ENCODE measurements around the gene CHDH.

CHDH gene

DNA sequence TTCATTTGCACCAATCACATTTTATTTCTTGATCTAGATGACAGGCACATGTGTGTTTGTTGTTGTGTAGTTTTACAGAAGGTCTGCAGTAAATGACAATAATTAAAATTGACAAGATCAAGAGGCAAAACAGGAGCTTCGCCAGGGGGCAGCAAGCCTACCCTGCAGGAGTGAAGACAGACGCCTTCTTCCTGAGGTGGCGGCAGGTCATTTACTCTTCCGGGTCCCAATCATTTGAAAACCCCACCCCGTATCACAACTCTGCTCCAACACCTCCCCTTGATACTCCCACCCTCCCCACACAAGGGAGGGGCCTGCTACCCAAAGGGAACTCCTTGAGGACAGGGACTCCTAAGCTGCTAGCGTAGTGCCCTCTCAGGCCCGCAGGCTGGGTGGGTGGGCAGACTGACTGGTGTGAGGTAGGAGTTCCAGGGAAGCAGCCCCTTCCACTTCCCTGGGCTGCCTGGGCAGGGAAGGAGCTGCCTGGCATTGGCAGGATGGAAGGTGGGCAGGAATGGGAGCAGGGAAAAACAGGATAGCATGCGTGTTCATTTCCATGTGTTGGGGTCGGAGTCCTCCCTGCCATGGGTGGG is 13.1 kb downstream of the CHDH start:
- no peak overlapping the region for H3K27ac ChIP-seq (ENCODE audit: low read depth, low read length)
- no peaks in the 10 kb centered on the region for H3K4me1 ChIP-seq (ENCODE audit: control insufficient read depth, insufficient read depth, low read length)
- no peaks in the 10 kb centered on the region for H3K36me3 ChIP-seq (ENCODE audit: control insufficient read depth, insufficient read depth, low read length)
- H3K27me3 ChIP-seq (ENCODE audit: control insufficient read depth, insufficient read depth, low read length), result no peaks in the 10 kb centered on the region
- H3K4me3 ChIP-seq (ENCODE audit: low read length), result no peak overlapping the region
- no peak overlapping the region for H3K9ac ChIP-seq (ENCODE audit: low read length)

DNA sequence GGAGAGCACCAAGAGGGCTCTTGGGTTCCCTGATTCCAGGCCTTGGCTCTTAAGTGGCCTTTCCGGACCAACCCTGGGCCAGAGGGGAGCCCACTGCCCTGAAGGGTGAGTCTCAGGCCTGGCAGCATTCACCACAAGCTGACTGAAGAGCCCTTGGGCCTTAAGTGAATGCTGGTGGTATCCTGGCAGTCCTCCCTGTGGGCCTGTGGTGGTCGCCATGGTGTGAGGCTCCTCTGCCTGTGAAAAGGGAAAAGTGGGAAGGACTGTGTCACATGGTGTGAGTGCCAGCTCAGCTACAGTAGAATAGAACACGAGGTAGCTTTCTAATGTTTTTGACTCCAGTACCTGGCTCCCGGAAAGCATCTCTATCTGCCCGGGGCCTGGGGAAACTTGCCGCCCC is 15.3 kb downstream of the CHDH start:
- H3K4me3 ChIP-seq (ENCODE audit: low read length), result no peak overlapping the region
- no peaks in the 10 kb centered on the region for H3K4me1 ChIP-seq (ENCODE audit: control insufficient read depth, insufficient read depth, low read length)
- H3K9ac ChIP-seq (ENCODE audit: low read length), result no peak overlapping the region
- no peaks in the 10 kb centered on the region for H3K27me3 ChIP-seq (ENCODE audit: control insufficient read depth, insufficient read depth, low read length)
- no peak overlapping the region for H3K27ac ChIP-seq (ENCODE audit: low read depth, low read length)
- H3K36me3 ChIP-seq (ENCODE audit: control insufficient read depth, insufficient read depth, low read length), result no peaks in the 10 kb centered on the region

DNA sequence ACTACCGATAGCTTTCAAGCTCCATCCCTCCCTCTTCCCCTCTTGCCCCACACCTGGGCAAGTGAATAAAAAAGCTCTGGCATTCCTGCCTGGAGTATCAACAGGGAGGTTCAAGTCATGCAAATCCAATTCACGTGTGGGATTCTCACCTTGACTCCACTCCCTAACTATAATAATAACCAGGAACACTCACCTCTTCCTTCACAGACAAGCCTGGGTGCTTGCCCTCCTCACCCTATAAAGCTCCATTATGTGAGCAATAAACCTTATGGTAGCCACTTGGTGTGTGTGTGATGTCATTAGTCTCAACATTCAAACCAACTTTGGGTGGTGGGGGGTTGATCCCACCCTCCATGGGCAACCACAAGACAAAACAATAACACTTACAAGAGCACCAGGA is 16.6 kb downstream of the CHDH start:
- no peak overlapping the region for H3K9ac ChIP-seq (ENCODE audit: low read length)
- H3K4me3 ChIP-seq (ENCODE audit: low read length), result no peak overlapping the region
- no peaks in the 10 kb centered on the region for H3K36me3 ChIP-seq (ENCODE audit: control insufficient read depth, insufficient read depth, low read length)
- no peaks in the 10 kb centered on the region for H3K27me3 ChIP-seq (ENCODE audit: control insufficient read depth, insufficient read depth, low read length)
- no peak overlapping the region for H3K27ac ChIP-seq (ENCODE audit: low read depth, low read length)
- H3K4me1 ChIP-seq (ENCODE audit: control insufficient read depth, insufficient read depth, low read length), result no peaks in the 10 kb centered on the region

DNA sequence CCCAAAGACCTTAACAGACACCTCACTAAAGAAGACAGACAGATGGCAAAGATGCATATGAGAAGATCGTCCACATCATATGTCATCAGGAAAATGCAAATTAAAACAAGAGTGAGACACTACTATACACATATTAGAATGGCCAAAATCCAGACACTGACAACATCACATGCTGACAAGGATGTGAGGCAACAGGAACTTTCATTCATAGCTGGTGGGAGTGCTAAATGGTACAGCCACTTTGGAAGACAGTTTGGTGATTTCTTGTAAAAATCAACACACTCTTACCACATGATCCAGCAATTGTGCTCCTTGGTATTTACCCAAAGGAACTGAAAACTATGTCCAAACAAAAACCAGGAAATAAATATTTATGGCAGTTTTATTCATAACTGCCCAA is 17.6 kb downstream of the CHDH start:
- Histone ChIP-seq H3K36me3 (ENCODE audit: control insufficient read depth, insufficient read depth, low read length) (no peaks in the 10 kb centered on the region), H3K9ac (ENCODE audit: low read length) (no peak overlapping the region), H3K4me1 (ENCODE audit: control insufficient read depth, insufficient read depth, low read length) (no peaks in the 10 kb centered on the region), H3K27me3 (ENCODE audit: control insufficient read depth, insufficient read depth, low read length) (no peaks in the 10 kb centered on the region), H3K4me3 (ENCODE audit: low read length) (no peak overlapping the region), H3K27ac (ENCODE audit: low read depth, low read length) (no peak overlapping the region)

DNA sequence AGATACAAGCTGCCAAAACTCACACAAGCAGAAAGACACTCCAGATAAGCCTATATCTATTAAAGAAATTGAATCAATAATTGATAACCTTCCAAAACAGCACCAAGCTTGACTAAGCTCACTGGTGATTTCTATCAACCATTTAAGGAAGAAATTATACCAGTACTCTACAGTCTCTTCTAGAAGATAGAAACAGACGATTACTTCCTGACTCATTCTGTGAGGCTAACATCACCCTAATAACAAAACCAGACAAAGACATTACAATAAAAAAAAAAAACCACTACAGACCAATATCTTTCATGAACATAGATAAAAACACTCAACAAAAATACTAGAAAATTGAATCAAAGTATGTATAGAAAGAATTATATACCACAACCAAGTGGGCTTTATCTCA is 20.2 kb downstream of the CHDH start:
- Histone ChIP-seq H3K27me3 (ENCODE audit: control insufficient read depth, insufficient read depth, low read length) (no peaks in the 10 kb centered on the region), H3K4me3 (ENCODE audit: low read length) (no peak overlapping the region)

DNA sequence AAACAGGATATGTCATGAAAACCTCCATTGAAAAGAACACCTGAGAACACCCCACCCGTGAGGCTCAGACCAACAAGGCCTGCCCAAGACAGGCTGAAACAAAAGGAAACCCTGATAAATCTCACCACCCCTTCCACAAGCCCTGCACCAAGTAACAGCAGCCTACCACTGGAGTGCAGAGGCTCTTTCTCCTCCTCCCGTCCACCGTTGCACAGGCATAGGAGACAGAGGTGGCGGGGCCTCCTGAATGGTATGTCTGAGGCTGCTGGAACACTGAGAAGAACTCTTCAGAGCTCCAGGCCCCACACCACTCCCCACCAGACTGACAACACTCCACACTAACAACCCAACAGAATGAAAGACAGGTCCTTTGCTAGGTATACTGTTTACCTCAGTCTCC is 21.4 kb downstream of the CHDH start:
- Histone ChIP-seq H3K4me3 (ENCODE audit: low read length) (no peak overlapping the region), H3K27me3 (ENCODE audit: control insufficient read depth, insufficient read depth, low read length) (no peaks in the 10 kb centered on the region), H3K9ac (ENCODE audit: low read length) (no peak overlapping the region), H3K36me3 (ENCODE audit: control insufficient read depth, insufficient read depth, low read length) (no peaks in the 10 kb centered on the region), H3K4me1 (ENCODE audit: control insufficient read depth, insufficient read depth, low read length) (no peaks in the 10 kb centered on the region), H3K27ac (ENCODE audit: low read depth, low read length) (no peak overlapping the region)

More for the DNA sequence above, 20.2 kb downstream of the CHDH start:
- Histone ChIP-seq H3K27ac (ENCODE audit: low read depth, low read length) (no peak overlapping the region), H3K36me3 (ENCODE audit: control insufficient read depth, insufficient read depth, low read length) (no peaks in the 10 kb centered on the region), H3K9ac (ENCODE audit: low read length) (no peak overlapping the region), H3K4me1 (ENCODE audit: control insufficient read depth, insufficient read depth, low read length) (no peaks in the 10 kb centered on the region)

DNA sequence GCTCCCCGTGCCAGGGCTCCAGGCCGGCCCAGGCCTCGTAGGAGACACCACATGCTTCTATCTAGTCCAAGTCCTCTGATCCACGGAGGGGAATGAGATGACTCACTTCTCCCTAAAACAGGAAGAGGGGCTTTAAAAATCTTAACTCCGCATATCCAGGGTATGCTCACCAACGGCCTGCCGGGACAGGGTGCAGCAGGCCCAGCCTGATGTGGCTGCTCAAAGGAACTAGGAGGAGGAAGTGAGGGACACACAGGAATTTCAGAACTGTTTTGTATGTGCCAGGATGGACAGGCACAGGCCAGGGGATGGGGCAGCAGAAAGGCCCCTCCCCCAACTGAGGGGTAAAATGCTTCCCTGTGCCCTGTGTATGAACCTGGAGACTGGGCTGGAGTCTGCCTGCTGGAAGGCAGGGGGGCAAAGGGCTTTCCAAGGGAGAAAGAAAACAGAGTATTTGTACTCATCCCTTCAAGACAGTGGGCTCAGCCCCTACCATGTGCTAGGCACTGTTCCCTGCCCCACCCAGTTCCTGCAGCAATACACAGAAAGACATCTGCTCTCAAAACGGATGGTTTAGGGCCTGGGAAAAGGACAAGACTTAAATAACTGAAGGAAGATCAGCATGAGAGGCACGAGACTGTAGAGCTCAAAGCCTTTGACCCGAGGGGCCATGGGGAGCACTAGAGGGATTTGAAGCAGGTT is 22.1 kb downstream of the CHDH start:
- Histone ChIP-seq H3K4me3 (ENCODE audit: low read length) (no peak overlapping the region), H3K27me3 (ENCODE audit: control insufficient read depth, insufficient read depth, low read length) (no peaks in the 10 kb centered on the region), H3K4me1 (ENCODE audit: control insufficient read depth, insufficient read depth, low read length) (no peaks in the 10 kb centered on the region), H3K9ac (ENCODE audit: low read length) (no peak overlapping the region), H3K36me3 (ENCODE audit: control insufficient read depth, insufficient read depth, low read length) (no peaks in the 10 kb centered on the region), H3K27ac (ENCODE audit: low read depth, low read length) (no peak overlapping the region)

DNA sequence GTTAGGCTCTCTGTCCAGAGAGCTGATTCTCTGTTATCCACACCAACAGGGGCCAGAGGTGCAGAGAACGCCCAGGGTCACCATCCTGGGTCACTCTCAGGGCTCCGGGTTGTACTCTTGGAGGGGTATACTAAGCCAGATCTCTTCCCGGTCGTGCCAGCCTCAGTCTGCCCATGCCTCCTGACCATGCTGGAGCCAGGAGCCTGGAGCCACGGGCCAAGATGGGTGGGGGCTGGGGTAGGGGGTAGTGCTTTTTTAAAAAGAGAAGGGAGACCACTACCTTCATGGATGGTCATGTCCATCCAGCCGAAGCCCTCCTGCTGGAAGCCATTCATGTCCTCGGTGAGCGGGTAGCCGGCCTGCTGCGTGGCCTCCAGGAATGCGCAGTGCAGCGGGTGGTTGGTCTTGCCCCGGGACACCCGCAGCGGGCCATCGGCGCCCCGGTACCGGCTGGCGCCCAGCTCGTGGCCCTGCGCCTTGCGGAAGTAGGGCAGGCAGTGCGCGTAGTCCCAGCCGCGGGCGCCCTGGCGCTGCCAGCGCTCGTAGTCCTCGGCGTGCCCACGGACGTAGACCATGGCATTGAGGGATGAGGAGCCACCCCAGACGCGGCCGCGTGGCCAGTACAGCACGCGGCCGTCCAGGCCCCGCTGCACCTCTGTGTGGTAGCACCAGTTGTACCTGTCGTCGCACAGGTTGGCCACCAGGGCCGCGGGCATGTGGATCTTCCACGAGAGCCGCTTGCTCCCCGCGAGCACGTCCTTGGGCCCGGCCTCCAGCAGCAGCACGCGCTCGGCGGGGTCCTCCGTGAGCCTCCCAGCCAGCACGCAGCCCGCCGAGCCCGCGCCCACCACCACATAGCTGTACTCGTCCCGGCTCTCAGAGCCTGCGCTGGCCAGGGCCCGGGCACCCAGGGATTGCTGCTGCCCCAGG is 22.9 kb downstream of the CHDH start:
- H3K27me3 ChIP-seq (ENCODE audit: control insufficient read depth, insufficient read depth, low read length), result no peaks in the 10 kb centered on the region
- H3K36me3 ChIP-seq (ENCODE audit: control insufficient read depth, insufficient read depth, low read length), result no peaks in the 10 kb centered on the region
- no peaks in the 10 kb centered on the region for H3K4me1 ChIP-seq (ENCODE audit: control insufficient read depth, insufficient read depth, low read length)
- no peak overlapping the region for H3K4me3 ChIP-seq (ENCODE audit: low read length)
- no peak overlapping the region for H3K27ac ChIP-seq (ENCODE audit: low read depth, low read length)
- H3K9ac ChIP-seq (ENCODE audit: low read length), result no peak overlapping the region

DNA sequence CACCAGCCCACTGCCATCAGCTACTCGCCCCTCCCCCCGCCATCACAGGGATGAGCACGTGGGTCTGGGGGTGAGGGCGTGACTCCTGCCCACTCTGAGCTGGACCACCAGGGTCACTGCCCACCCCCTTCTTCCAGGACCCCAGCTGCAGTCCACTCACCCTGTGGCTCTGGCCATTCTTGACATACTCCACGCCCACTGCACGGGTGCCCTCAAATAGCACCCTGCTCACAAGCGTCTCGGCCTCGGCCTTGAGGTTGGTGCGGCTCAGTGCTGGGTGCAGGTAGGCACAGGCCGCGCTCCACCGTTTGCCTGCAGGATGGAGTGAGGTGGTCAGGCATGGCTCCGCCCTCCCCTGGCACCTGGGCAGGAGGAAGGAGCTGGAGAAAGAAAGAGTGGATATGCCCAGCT is 23.9 kb downstream of the CHDH start:
- H3K27ac ChIP-seq (ENCODE audit: low read depth, low read length), result no peak overlapping the region
- no peaks in the 10 kb centered on the region for H3K4me1 ChIP-seq (ENCODE audit: control insufficient read depth, insufficient read depth, low read length)
- no peak overlapping the region for H3K9ac ChIP-seq (ENCODE audit: low read length)
- no peak overlapping the region for H3K4me3 ChIP-seq (ENCODE audit: low read length)
- H3K27me3 ChIP-seq (ENCODE audit: control insufficient read depth, insufficient read depth, low read length), result no peaks in the 10 kb centered on the region
- H3K36me3 ChIP-seq (ENCODE audit: control insufficient read depth, insufficient read depth, low read length), result no peaks in the 10 kb centered on the region

DNA sequence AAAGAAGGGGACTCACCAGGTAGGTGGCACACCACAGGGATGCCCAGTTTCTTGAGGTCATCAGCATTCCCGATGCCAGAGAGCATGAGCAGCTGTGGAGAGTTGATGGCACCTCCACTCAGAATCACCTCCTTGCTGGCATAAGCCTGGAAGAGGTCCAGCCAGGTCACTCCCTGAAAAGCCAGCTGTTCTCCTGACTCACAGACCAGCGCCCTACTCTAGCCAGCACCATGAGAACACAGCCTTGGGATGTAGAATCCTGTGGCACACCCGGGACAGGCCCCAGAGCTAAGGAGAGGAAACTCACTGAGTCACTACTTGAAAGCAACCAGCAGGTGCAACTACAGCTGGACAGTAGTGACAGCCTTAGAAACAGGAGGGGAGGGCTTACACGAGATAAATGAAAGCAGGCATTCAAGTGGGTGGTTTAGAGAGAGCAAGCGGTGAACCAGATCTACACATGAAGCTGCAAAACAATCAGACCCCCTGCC is 24.5 kb downstream of the CHDH start:
- no peaks in the 10 kb centered on the region for H3K36me3 ChIP-seq (ENCODE audit: control insufficient read depth, insufficient read depth, low read length)
- H3K4me1 ChIP-seq (ENCODE audit: control insufficient read depth, insufficient read depth, low read length), result no peaks in the 10 kb centered on the region
- H3K27me3 ChIP-seq (ENCODE audit: control insufficient read depth, insufficient read depth, low read length), result no peaks in the 10 kb centered on the region
- H3K27ac ChIP-seq (ENCODE audit: low read depth, low read length), result no peak overlapping the region
- no peak overlapping the region for H3K4me3 ChIP-seq (ENCODE audit: low read length)
- H3K9ac ChIP-seq (ENCODE audit: low read length), result no peak overlapping the region

DNA sequence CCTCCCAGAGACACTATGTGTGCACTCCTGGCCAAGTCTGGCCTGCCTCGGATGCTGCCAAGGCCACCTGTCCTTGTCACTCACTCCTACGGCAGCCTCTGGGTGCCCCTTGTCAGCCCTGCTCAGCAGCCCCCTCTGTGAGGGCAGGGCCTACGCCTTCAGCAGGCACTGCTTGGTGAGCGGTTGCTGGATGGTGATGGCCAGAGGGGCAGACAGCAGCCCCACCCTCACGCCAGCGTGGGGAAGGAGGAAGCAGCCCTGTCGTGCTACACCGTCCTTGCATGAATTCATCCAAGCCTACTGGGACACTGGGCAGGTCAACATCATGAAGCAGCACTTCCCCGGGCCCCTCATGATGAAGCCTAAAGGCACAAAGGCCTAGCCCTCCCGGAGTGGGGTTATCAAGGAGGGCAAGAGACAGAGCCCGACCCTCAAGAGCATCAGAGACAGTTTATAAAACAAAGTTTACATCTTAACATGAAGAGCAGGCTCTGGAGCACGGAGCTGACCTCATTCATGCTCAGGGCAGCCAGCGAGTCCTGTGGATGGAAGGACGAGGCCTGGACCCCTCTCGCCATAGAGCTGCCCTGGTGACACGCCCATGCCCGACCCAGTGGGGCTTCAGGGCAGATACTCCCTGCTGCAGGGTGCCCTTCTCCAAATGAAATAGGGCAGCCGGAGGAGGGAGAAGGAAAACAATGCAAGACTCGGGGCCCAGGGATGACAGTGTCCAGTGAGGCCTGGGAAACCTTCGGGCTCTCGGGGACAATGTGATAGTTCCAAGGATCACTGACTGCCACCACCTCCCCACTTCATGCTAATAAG is 25.3 kb downstream of the CHDH start:
- H3K27ac ChIP-seq (ENCODE audit: low read depth, low read length), result no peak overlapping the region

DNA sequence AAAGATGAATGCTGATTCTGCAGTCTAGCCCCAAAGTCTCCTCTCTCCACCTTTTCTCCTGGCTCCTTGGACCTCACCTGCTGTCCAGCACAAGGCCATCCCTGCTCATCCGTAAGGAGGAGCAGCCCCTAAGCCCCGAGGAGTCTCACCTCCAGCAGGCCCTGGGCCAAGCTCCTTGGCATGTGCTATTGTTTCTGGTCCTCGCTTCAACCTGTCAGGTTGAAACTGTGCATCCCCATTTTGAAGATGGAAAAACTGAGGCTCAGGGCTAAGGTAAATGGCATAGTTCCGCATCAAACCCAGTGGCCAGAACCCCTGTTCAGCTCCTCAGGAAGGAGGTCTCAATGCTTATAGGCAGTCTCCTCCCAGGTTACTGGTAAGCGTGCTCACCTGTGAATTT is 26.1 kb downstream of the CHDH start:
- no peaks in the 10 kb centered on the region for H3K27me3 ChIP-seq (ENCODE audit: control insufficient read depth, insufficient read depth, low read length)
- H3K9ac ChIP-seq (ENCODE audit: low read length), result no peak overlapping the region
- H3K4me3 ChIP-seq (ENCODE audit: low read length), result no peak overlapping the region
- H3K4me1 ChIP-seq (ENCODE audit: control insufficient read depth, insufficient read depth, low read length), result no peaks in the 10 kb centered on the region
- no peaks in the 10 kb centered on the region for H3K36me3 ChIP-seq (ENCODE audit: control insufficient read depth, insufficient read depth, low read length)
- no peak overlapping the region for H3K27ac ChIP-seq (ENCODE audit: low read depth, low read length)

More for the DNA sequence above, 25.3 kb downstream of the CHDH start:
- Histone ChIP-seq H3K9ac (ENCODE audit: low read length) (no peak overlapping the region), H3K4me3 (ENCODE audit: low read length) (no peak overlapping the region), H3K27me3 (ENCODE audit: control insufficient read depth, insufficient read depth, low read length) (no peaks in the 10 kb centered on the region), H3K36me3 (ENCODE audit: control insufficient read depth, insufficient read depth, low read length) (no peaks in the 10 kb centered on the region), H3K4me1 (ENCODE audit: control insufficient read depth, insufficient read depth, low read length) (no peaks in the 10 kb centered on the region)

All from rectal smooth muscle tissue (tissue), 1 donor.